ENCODE data around the gene SLC5A5.
A peak's percentile ranks its signal among the peaks of the same experiment; 100 is the strongest.

The SLC5A5 gene

DNA sequence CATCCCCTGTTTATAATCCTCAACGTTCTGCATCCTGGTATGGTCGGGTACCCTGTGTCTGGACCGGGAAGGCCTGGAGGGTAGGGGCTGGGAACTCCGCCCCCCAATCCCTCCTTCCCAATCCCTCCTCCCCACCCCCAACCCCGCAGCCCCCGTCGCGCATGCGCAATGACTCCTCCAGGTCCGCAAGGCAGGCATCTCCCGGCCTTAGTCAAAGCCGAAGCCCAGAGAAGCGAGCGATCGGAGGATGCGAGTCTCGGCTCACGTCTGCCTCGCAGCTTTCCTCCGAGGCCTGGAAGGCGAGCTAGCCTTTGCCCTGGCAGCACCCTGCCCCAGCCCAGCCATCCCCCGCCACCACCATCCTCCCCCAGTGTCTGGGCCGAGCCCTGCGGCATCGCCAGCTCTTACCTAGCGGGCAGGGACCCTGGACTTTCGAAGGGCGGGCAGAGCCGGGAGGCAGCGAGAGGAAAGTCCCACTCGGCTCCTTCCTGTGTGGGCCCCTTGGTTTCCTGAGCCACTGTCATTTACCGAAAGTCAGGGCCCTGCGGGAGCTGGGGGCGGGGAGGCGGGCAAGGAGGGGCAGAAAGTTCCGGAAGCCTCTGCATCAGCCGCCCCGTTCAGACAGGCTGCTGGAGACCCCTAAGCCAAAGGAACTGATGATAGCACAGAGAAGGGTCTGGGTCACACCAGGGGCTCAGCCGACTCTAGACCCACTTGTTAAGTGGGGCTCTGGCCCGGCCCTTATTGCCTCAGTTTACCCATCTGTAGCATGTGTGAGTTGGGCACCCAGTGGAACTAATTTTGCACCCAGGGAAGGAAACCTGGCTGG, 24.0 kb upstream of the SLC5A5 start, which contains the start of gene JAK3:
TSS of gene JAK3 (minus strand) at position 445 of the 829 bp plus-strand sequence. CDS start 3,565 bp downstream, outside the sequence.
- no peak for DNase-seq

DNA sequence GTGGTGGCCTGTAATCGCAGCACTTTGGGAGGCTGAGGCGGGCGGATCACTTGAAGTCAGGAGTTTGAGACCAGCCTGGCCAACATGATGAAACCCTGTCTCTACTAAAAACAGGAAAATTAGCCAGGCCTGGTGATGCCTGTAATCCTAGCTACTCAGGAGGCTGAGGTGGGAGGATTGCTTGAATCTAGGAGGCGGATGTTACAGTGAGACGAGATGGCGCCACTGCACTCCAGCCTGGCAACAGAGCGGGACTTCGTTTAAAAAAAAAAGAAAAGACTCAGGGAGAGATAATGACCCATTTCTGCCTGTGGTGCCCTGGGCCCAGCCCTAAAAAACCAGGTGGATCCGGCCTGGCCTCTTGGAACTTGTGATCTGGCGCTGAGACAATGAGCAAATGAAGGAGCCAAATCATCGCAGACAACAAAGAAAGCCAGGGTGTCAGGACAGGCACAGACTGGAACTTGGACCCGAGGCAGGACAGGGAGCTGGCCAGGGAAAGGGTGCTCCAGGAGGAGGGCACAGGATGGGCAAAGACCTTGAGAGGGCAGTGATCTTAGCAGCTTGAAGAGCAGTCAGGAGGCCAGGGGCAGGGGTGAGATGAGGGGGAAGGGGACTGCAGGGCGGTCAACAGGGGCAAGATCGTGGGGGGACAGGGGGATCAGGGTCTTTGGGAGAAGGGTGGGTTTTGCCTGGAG, 23.0 kb upstream of the SLC5A5 start:
- no peak for DNase-seq

GRCh38 chr19:17854061-17854460, 17.7 kb upstream of the SLC5A5 start:
- DNase-seq = no peak

- peak; percentile 30 for DNase-seq
Measured at GRCh38 chr19:17855280-17856152, 16.2 kb upstream of the SLC5A5 start.

DNA sequence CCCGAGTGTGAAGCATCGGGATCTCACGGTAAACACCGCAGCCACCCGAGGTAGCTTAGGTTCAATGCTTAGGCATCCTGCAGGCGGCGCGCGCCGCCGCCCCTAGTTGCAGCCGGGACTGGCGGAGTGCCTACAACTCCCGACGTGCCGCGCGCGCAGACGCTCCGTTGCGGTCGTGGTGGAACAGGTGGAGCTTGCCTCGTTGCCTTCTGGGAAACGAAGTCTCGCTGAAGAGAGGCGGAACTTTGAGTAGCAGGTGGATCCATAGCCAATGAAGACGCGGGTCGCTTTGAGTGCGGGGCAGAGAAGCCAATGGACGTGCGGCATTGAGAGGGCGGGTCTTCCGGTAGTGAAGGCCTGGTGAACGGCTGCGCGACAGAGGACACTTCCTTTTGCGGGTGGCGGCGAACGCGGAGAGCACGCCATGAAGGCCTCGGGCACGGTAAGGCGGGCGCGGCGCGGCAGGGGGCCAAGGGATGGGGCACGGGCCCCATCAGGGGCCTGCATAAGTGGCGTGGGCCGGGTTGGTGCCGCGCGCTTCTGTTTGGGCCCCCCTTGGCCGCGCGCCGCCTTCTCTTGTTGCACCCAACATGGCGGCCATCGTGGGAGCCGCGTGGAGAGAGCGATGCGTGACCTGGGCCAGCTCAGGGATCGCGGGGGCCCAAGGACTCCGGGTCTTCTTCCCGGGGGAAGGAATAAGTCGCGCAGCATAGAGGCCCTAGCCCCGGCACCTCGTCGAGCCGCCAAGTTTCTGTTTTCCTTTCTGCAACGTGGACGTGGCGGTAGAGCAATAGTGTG, 12.0 kb upstream of the SLC5A5 start, which contains the start of gene RPL18A:
TSS of gene RPL18A (plus strand) at position 378 of the 798 bp plus-strand sequence. CDS start at position 425, 47 bp downstream.
- peak; percentile 96 for DNase-seq

DNA sequence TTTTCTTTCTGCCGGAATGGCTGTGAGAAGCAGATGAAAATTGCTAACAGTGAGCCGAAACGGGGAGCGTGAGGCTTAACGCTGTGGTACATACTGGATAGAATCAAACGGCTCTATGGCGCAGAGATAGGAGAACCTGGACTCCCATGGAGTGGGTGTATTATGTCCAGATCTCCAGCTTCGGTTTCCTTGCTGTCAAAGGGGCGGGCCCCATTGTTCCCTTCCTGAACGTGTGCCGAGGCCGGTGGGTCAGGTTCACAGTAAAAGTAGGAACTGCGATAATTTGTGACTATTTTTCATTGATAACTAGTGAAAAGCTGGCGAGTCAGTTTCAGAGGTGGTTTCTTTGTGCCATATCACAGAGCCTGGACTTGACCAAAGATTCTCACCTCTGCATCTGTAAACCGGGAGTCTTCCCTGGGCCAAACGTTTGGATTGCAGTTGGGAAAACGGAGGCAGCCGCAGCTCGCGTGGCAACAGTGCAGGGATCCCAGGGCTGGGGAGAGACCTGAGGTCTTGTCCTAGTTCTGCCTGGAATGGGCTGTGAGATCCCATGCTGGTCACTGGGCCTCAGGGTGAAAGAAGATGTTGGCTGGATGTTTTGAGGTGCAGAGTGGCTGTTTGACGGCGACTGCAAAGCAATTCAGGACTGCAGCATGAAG, 11.3 kb upstream of the SLC5A5 start:
- no peak for DNase-seq

DNA sequence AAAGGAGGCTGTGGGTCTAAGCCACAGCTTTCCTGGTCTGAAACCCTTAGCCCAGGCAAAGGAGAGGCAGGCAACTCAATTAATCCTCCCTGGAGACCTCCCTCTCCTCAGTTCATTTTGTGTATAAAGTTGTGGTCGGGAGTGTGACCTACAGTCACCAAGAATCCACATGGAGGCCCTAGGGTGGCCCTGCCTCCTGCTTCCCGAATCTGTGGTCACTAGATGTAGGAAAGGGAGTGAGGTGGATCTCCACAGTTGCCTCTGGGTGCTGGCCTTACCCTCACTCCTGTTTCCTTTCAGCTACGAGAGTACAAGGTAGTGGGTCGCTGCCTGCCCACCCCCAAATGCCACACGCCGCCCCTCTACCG, 10.8 kb upstream of the SLC5A5 start:
- no peak for DNase-seq

DNA sequence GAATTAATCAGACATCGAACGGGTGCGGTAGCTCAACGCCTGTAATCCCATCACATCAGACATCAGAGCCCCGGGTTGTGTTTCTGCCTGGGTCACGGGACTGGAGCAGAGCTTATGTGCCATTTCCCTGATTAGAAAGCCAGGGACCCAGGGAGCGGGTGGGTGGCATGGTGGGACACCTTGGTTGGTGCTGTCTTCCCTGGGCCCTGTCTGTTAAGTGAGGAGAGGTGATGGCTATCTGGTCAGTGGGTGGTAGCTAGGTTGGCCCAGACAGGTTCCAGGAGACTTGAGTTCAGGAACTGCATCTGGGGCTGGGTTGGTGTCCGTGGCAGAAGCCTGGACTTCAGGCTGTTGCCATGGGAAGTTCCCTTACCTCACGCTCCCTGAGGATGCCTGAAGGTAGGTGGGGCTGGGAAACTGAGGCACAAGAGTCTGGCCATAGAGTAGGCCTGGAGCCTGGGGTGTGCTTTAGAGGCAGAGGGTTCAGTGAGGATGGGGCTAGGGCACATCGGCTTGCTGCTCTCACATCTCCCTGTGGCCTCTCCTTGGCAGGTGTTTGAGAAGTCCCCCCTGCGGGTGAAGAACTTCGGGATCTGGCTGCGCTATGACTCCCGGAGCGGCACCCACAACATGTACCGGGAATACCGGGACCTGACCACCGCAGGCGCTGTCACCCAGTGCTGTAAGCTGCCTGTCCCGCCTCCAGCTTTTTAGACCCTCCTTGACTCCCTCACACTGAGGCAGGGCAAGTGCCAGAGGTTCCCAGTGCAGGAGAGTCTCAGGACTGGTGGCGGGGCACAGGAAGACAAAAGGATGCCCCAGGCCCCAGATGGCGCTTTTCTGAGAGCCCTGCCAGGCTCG, 10.0 kb upstream of the SLC5A5 start:
- DNase-seq = no peak

- DNase-seq = no peak
Measured at GRCh38 chr19:17862711-17863519, 8.8 kb upstream of the SLC5A5 start.

DNA sequence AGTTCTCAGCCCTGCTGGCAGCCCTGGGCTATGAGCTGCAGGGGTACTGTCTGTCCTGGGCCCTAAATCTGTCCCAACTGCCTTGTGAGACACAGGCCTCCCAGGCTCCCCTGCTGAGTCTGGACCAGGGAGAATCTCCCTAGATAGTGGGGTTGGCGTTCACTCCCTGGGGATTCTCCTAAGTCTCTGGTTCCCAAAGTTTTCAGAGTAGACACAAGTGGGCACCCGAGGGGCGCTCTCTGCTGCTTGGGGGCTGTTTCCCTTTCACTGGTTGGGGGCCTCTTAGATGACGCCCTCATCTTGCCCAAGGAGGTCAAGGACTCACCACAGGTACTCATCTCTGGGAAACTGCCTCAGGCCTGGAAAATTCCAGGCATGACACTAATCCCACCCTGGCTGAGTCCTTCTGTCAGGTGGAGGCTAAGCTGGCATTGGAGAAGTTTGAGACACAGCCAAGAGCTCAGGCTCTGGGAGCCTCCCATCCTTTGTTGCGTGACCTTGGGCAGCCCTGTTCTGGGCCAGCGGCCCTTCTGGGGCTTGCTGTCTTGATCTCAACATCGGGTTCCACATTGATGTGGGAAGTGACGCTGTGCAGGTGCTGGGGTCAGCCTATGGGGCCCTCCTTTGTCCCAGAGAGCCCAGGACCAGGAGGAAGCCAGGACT, 8.1 kb upstream of the SLC5A5 start:
- DNase-seq = no peak

DNA sequence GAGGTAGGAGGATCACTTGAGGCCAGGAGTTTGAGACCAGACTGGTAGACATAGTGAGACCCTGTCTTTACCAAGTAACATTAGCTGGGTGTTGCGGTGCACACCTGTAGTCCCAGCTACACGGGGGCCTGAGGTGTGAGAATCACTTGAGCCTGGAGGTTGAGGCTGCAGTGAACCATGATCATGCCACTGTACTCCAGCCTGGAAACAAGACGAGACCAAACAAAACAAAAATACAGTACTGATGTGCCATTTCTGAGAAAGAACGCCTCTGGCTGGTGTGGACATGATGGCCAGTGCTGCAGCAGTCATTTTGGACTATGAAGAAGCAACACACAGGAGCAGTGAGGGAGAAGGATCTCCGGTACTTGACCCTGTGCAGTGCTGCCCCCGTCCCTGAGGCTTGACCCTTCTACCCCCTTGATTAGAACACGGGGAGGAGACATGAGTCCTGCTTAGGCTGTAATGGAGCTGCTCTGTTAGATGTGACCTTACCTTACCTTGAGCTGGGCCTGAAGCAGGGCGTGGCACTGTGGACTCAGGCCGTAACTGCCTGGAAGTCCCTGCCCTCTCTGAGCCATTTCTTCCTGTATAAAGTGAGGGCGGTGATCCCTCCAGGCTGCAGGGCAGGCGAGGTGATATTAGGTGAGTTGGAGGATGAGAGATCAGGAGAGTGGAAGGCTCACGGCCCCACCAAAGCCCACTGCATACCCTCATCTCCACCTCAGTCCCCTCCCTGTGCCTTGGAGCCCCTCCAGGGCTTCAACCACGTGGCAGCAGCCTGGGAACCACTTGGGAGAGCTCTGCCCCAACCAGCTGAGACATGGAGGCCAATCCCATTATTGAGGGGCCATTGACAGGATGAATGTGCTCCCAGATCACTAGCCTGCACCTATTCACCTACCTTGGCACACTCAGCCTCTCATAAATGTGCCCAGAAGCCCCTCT, 6.1 kb upstream of the SLC5A5 start:
- no peak for DNase-seq

DNA sequence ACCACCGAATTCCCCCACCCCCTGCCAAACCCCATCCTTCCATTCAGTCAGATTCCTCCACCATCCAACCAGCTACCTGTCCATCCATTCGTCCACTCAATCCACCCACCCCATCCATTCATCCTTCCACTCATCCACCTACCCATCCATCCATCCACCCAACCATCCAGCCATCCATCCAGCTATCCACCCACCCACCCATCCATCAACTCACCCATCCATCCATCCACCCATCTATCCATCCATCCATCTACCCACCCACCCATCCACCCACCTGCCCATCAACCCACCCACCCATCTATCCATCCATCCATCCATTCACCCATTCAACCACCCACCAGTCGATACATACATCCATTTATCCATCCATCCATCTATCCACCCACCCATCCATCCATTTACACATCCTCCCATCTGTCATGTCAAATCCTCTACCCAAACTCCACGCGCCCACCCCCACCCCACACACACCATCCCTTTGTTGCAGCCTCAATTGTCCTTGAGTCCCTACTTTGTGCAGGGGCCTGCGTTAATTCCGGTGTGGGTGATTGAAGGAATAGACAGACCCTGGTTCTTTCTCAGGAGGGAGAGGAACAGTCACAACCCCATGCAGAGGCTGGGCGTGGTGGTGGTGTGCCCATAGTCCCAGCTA, 5.3 kb upstream of the SLC5A5 start:
- no peak for DNase-seq

DNA sequence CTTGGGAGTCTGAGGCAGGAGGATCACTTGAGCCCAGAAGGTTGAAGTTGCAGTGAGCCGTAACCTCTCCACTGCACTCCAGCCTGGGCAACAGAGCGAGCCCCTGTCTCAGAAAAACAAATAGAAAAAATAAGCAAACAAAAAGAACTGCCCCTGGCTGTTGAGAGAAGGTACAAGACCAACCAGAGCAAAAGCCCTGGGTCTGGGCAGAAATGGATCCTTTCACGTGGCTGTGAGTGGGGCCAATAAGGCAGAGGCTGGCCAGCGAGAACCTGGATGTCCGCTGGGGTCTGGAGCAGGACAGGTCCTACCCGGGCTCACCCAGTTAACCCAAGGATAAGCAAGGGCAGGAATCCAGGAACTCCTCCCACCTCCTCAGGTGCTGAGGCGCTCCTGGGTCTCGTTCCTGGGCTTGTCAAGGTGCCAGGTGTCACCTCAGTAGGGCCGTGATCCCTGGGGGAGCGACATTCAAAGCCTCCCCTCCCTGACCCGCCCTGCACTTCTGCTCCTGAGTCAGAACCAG, 4.7 kb upstream of the SLC5A5 start:
- no peak for DNase-seq

GRCh38 chr19:17868669-17869068, 3.1 kb upstream of the SLC5A5 start:
- no peak for DNase-seq

GRCh38 chr19:17869114-17869608, 2.6 kb upstream of the SLC5A5 start:
- no peak for DNase-seq

GRCh38 chr19:17871032-17871877, 490 bp upstream of the SLC5A5 start:
- no peak for DNase-seq
